Kidney (tissue), 14 donors: ENCODE data around the gene TRUB2. TPM values are rescaled to one million over a fixed set of nuclear protein-coding genes. Genes with fewer than 3 reads are reported as not detected.

Experiments
- DNase-seq, 5 donors: peaks; one replicate each; pipeline ENCODE4 v3.0.0-alpha.2; 2013 to 2020
- FAIRE-seq: peaks from 2 replicates; lab custom pipeline; 2012; peaks lifted over from hg19 to GRCh38; lab: Jason Lieb, UNC
- H3K27ac ChIP-seq, 2 donors: one replicate each; pipeline ENCODE4 v1.7.0; 2013; ENCODE audit warnings: low read depth in 2 of 2, low read length in 2 of 2, inconsistent platforms in 1 of 2
- H3K27me3 ChIP-seq: one replicate; pipeline ENCODE4 v1.7.1; 2013; ENCODE audit warnings: low read length, inconsistent platforms; ENCODE audit not compliant: control insufficient read depth, insufficient read depth
- H3K36me3 ChIP-seq, 3 donors: one replicate each; pipeline versions ENCODE4 v1.7.0 to v1.7.1; 2013; ENCODE audit warnings: low read length in 3 of 3, control low read depth in 1 of 3, inconsistent platforms in 1 of 3; ENCODE audit not compliant: insufficient read depth in 3 of 3, control insufficient read depth in 2 of 3
- H3K4me1 ChIP-seq, 3 donors: one replicate each; pipeline versions ENCODE4 v1.7.0 to v1.7.1; 2013; ENCODE audit warnings: low read length in 3 of 3, inconsistent platforms in 1 of 3, low read depth in 1 of 3; ENCODE audit not compliant: control insufficient read depth in 2 of 3, insufficient read depth in 2 of 3
- H3K4me3 ChIP-seq, 3 donors: one replicate each; pipeline versions ENCODE4 v1.7.0 to v1.8.1; 2013; ENCODE audit warnings: low read length in 3 of 3, control low read depth in 1 of 3, inconsistent platforms in 1 of 3
- H3K9ac ChIP-seq, 3 donors: one replicate each; pipeline versions ENCODE4 v1.7.0 to v1.7.1; 2013; ENCODE audit warnings: low read length in 3 of 3, control low read depth in 1 of 3, inconsistent platforms in 1 of 3
- H3K9me3 ChIP-seq, 3 donors: one replicate each; pipeline versions ENCODE4 v1.7.0 to v1.7.1; 2013; ENCODE audit warnings: low read length in 3 of 3, control low read depth in 1 of 3, inconsistent platforms in 1 of 3; ENCODE audit not compliant: control insufficient read depth in 2 of 3, insufficient read depth in 1 of 3
- intact Hi-C: fragments of 100-400 bp; cut with DNase I; formaldehyde crosslinking; loops from one replicate; pipeline ENCODE4 v1.11.1; 2022
- polyA plus RNA-seq: library from polyadenylated mRNA; stranded (reverse); fragments of 350-450 nt; fragmentation: Illumina TruSeq; extraction: RNeasy Lipid Tissue Mini Kit (QIAGEN cat#74804); gene quantifications from one replicate; pipeline ENCODE4 v1.2.3, GENCODE V29; 2014; ENCODE audit warnings: low read depth, low replicate concordance; ENCODE audit not compliant: insufficient read depth
- total RNA-seq: library from RNA; stranded (reverse); fragmentation: NEBNext Ultra II Directional; extraction: Animal tissue kit (Norgen Biotek cat#: 25700); gene quantifications from one replicate; pipeline ENCODE4 v1.2.1, GENCODE V29; 2021
- TF ChIP-seq, protein P1 (sequence below): IDR thresholded peaks from 3 replicates; pipeline ENCODE4 v1.5.1; 2012; ENCODE audit warnings: mild to moderate bottlenecking, moderate library complexity, borderline replicate concordance; ENCODE audit not compliant: insufficient read depth; ENCODE audit errors: extremely low read depth
- donor health status: control.
- donor health status: control.
- donor health status: control.
- donor health status: control.
- donor health status: control.
- donor health status: DM: yes; HTN: yes; CAD: no.
- donor health status: Normal renal cell carcinoma (clear cell type).

Gene TRUB2
- total and polyA plus RNA-seq, 2 donors from 2014 or later: 22.4 to 40.8 TPM

DNA sequence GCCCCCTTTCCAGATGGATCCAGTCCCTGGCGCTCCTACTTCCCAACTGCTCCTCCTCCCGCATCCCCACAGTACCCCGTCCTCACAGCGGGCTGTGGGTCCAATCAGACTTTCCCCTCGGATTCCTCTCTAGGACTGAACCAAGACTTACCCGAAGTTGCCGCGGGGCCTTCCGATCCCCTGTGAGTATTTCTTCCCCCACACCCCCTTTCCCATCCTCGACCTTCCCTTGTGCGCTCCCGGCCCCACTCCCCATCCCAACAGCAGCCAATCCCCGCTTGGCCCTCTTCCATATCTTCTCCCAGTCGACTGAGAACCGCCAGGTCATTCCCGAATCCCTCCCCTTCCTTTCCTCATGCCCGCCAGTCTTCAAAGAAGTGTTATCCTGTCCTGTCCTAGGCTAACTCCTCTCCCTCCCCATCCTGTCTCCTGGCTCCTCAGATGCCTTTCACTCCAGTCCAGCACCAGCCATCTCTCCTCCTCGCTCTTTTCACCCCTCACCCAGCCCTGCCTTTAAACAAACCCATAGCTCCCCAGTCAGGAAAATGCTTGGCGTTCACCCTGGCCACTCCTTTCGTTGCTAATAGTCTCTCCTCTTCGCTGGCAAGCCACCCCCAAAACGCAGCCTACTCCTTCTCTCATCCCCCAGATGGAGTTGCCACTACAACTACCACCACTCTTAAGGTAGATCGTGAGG lies 45.5 kb downstream of the TRUB2 start:
- TF ChIP-seq, protein P1, sequence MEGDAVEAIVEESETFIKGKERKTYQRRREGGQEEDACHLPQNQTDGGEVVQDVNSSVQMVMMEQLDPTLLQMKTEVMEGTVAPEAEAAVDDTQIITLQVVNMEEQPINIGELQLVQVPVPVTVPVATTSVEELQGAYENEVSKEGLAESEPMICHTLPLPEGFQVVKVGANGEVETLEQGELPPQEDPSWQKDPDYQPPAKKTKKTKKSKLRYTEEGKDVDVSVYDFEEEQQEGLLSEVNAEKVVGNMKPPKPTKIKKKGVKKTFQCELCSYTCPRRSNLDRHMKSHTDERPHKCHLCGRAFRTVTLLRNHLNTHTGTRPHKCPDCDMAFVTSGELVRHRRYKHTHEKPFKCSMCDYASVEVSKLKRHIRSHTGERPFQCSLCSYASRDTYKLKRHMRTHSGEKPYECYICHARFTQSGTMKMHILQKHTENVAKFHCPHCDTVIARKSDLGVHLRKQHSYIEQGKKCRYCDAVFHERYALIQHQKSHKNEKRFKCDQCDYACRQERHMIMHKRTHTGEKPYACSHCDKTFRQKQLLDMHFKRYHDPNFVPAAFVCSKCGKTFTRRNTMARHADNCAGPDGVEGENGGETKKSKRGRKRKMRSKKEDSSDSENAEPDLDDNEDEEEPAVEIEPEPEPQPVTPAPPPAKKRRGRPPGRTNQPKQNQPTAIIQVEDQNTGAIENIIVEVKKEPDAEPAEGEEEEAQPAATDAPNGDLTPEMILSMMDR: no peak
- peak overlapping the region; percentile 73 to 95 (median 80) for H3K4me3 ChIP-seq
- intact Hi-C loops: no loop called here
- peak overlapping the region; percentile 82 to 86 for H3K27ac ChIP-seq
- DNase-seq (peak in 3 of 5 donors; percentile 46 to 84 (median 74)), FAIRE-seq (no peak)
- no peaks in the 10 kb centered on the region for H3K9me3 ChIP-seq
- no peaks in the 10 kb centered on the region for H3K27me3 ChIP-seq
- H3K36me3 ChIP-seq: peaks cover 2 to 11% (median 6%) of the 10 kb centered on the region in 3 donors
- peaks cover 0 to 16% (median 3%) of the 10 kb centered on the region in 3 donors for H3K4me1 ChIP-seq
- H3K9ac ChIP-seq: peak overlapping the region; percentile 68 to 97 (median 76)

DNA sequence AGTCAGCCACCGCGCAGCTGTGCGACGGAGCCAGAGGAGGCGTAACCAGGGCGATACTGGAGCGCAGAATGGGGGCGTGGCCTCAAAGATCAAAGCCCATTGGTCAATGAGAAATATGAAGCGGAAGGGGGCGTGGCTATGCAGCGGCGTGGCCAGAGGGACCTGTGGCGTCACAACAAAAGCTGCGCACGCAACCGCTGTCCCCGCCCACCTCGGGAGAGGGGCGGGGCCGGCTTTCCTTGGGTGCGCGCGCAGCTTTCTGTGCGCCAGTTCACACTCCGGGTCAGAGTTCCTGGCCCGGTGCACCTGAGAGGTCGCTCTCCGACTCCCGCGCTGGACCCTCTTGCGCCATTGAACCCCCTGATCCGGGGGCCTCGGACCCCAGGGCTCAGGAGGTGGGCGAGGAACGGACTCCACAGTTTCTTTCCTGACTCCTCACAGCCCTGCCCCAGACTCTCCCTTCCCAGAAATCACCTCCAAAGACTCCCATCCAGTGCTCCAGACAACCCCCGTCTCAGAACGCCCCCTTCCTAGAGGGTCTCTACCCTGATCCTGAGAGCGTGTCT lies 46.2 kb downstream of the TRUB2 start, which contains the start of gene SWI5:
SWI5 (plus strand) TSS at position 269 of the 566 bp plus-strand sequence.
- H3K36me3 ChIP-seq: peaks cover 2 to 11% (median 11%) of the 10 kb centered on the region in 3 donors
- FAIRE-seq: peak; percentile 47
- peak within 1 kb of the TSS; percentile 76 to 97 (median 77) for H3K9ac ChIP-seq
- intact Hi-C loops: no loop called here
- peak within 1 kb of the TSS; percentile 82 to 86 for H3K27ac ChIP-seq
- peak within 1 kb of the TSS; percentile 80 to 95 (median 91) for H3K4me3 ChIP-seq
- TF ChIP-seq, protein P1: no peak
- H3K27me3 ChIP-seq: no peaks in the 10 kb centered on the region
- H3K9me3 ChIP-seq: no peaks in the 10 kb centered on the region
- H3K4me1 ChIP-seq: peaks cover 0 to 16% (median 3%) of the 10 kb centered on the region in 3 donors
- peak; percentile 99 to 100 (median 100) for DNase-seq

DNA sequence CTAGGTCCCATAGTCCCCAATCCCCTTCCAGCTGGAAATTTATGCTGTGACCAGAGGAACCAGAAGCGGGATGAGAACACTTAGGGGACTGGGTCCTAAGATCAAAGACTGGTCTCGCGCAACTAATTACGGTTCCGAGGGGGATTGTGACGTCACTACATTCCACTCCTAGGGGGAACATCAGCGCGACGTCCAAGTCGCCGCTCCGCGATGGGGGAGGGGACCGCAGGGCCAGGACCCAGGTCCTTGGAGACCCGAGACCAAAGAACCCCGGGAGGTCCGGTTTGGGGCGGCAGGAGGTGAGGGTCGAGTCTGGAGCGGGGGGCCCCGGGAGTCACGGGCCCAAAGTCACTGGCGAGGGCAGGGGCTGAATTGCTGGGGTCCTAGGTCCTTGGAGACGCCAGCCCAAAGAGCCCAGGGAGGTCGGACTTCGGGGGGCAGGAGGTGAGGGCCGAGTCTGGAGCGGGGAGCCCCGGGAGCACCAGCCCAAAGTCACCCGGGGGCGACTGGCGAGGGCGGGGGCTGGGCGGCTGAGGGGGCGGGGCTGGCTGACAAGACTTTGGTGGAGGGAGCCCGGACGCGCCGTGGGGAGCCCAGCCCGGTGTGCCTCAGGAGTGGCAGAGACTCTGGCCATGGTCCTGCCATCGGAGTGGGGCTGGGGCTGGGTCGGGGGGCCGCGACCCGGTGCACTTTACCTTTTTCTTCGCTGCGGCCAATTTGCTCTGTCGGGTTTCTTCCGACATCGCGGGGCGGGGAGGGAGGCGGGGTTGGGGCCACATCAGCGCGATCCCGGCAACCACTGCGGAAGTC lies 46.8 kb downstream of the TRUB2 start, which contains the start of gene GOLGA2:
GOLGA2 (minus strand) TSS at position 810 of the 810 bp plus-strand sequence; CDS start at position 779, 31 bp downstream.
- Histone ChIP-seq H3K9ac (peak within 1 kb of the TSS; percentile 76 to 97 (median 77)), H3K27me3 (no peaks in the 10 kb centered on the region), H3K4me1 (peaks cover 0 to 16% (median 3%) of the 10 kb centered on the region in 3 donors), H3K9me3 (no peaks in the 10 kb centered on the region), H3K36me3 (peaks cover 2 to 14% (median 13%) of the 10 kb centered on the region in 3 donors), H3K27ac (peak within 1 kb of the TSS; percentile 82 to 86), H3K4me3 (peak within 1 kb of the TSS; percentile 80 to 95 (median 91))
- FAIRE-seq: no peak
- TF ChIP-seq, protein P1: no peak
- intact Hi-C loops: no loop called here
- DNase-seq: peak in 3 of 5 donors; percentile 46 to 84 (median 60)
